PFSK-1 (cell line): ENCODE data around the gene ZBTB22.

Experiments
- FOXP2 ChIP-seq: optimal IDR thresholded peaks from 2 replicates; pipeline ENCODE3; 2011; ENCODE audit warnings: borderline replicate concordance, control low read depth, inconsistent platforms; ENCODE audit not compliant: insufficient read depth; ENCODE audit errors: extremely low read length, extremely low read depth
- POLR2AphosphoS5 ChIP-seq: IDR thresholded peaks from 2 replicates; pipeline ENCODE4 v1.6.1; 2012; ENCODE audit warnings: low read depth, mild to moderate bottlenecking, control low read depth, low read length, moderate library complexity
- REST ChIP-seq, 2 experiments: IDR thresholded peaks; 2 replicates each; pipeline versions ENCODE4 v1.6.1 to v1.8.0; 2011 to 2012; ENCODE audit warnings: low read depth in 2 of 2, low read length in 2 of 2, control low read depth in 1 of 2, inconsistent platforms in 1 of 2, mild to moderate bottlenecking in 1 of 2, moderate library complexity in 1 of 2; ENCODE audit not compliant: insufficient read depth in 1 of 2
- SIN3A ChIP-seq: IDR thresholded peaks from 2 replicates; pipeline ENCODE4 v1.6.1; 2012; ENCODE audit warnings: mild to moderate bottlenecking, low read length, moderate library complexity, borderline replicate concordance; ENCODE audit not compliant: insufficient read depth
- TAF1 ChIP-seq: IDR thresholded peaks from 2 replicates; pipeline ENCODE4 v1.6.1; 2012; ENCODE audit warnings: low read length, control low read depth, borderline replicate concordance; ENCODE audit not compliant: insufficient read depth

The ZBTB22 gene

GRCh38 chr6:33280539-33280938 lies 37.0 kb downstream of the ZBTB22 start:
- TF ChIP-seq POLR2AphosphoS5 (no peak), TAF1 (no peak), SIN3A (no peak), REST (IDR thresholded peaks at IDR 0.05; ENCODE audit: insufficient read depth in 1 of 2, low read depth in 2 of 2, low read length in 2 of 2) (no peak), FOXP2 (no peak)

GRCh38 chr6:33279971-33280511 lies 37.5 kb downstream of the ZBTB22 start:
- TF ChIP-seq FOXP2 (no peak), TAF1 (no peak), POLR2AphosphoS5 (no peak), SIN3A (no peak), REST (IDR thresholded peaks at IDR 0.05; ENCODE audit: insufficient read depth in 1 of 2, low read depth in 2 of 2, low read length in 2 of 2) (no peak)

- TF ChIP-seq SIN3A (no peak), FOXP2 (no peak), REST (IDR thresholded peaks at IDR 0.05; ENCODE audit: insufficient read depth in 1 of 2, low read depth in 2 of 2, low read length in 2 of 2) (no peak), TAF1 (no peak), POLR2AphosphoS5 (no peak)
Measured at GRCh38 chr6:33279257-33279695, 38.3 kb downstream of the ZBTB22 start.

- TF ChIP-seq SIN3A (no peak), REST (IDR thresholded peaks at IDR 0.05; ENCODE audit: insufficient read depth in 1 of 2, low read depth in 2 of 2, low read length in 2 of 2) (no peak), POLR2AphosphoS5 (no peak), FOXP2 (no peak), TAF1 (no peak)
Measured at GRCh38 chr6:33278810-33279209, 38.7 kb downstream of the ZBTB22 start.

GRCh38 chr6:33278392-33278741 lies 39.2 kb downstream of the ZBTB22 start:
- no peak for TF ChIP-seq SIN3A
